PC-3 (cell line): ENCODE data around the gene UBE2S. TPM values are rescaled to one million over a fixed set of nuclear protein-coding genes. Genes with fewer than 3 reads are reported as not detected.
A peak's percentile ranks its signal among the peaks of the same experiment; 100 is the strongest.

Experiments
- ATAC-seq: fragments of 200-7000 bp; cut with Tn5 transposase; 2 replicates; pipeline ENCODE4 v1.9.1; 2020; ENCODE audit warnings: mild to moderate bottlenecking, moderate library complexity
- BruUV-seq: library from RNA; stranded (reverse); fragments of 400-500 nt; replicated peaks from 2 replicates; lab custom pipeline; 2021; lab: Mats Ljungman, UMichigan
- CTCF ChIA-PET: fragments of 300-600 bp; sonication (Branson Sonifier 250); formaldehyde crosslinking; loops from one replicate; lab custom pipeline; 2022; ENCODE audit warnings: antibody characterized with exemption; lab: Charles Lee
- POLR2A ChIA-PET: fragments of 300-600 bp; sonication (Branson Sonifier 250); formaldehyde crosslinking; loops from one replicate; lab custom pipeline; 2022; ENCODE audit warnings: antibody characterized with exemption; ENCODE audit not compliant: unreplicated experiment; lab: Charles Lee
- DNase-seq: peaks from one replicate; pipeline ENCODE4 v3.0.0-alpha.2; 2015
- H2AFZ ChIP-seq: fragments of 300-600 bp; sonication (generic); 2 replicates; pipeline ENCODE4 v1.6.0; 2016; ENCODE audit warnings: antibody characterized with exemption, low read length
- H3F3A ChIP-seq: fragments of 300-600 bp; sonication (generic); one replicate; pipeline ENCODE4 v1.6.0; 2017; ENCODE audit warnings: antibody characterized with exemption, low read length, control low read depth, mild to moderate bottlenecking; ENCODE audit not compliant: unreplicated experiment
- H3K27ac ChIP-seq: fragments of 300-600 bp; sonication (generic); 2 replicates; pipeline ENCODE4 v1.5.1; 2016; ENCODE audit warnings: mild to moderate bottlenecking, low read length
- H3K27me3 ChIP-seq: fragments of 300-600 bp; sonication (generic); 2 replicates; pipeline ENCODE4 v1.6.1; 2016; ENCODE audit warnings: low read length, mixed read lengths
- H3K36me3 ChIP-seq: fragments of 300-600 bp; sonication (generic); 2 replicates; pipeline ENCODE4 v1.6.1; 2016; ENCODE audit warnings: low read depth, mixed run types, low read length, mixed read lengths
- H3K4me1 ChIP-seq: fragments of 300-600 bp; sonication (generic); 2 replicates; pipeline ENCODE4 v1.5.1; 2016; ENCODE audit warnings: low read length; ENCODE audit not compliant: insufficient read depth
- H3K4me2 ChIP-seq: fragments of 300-600 bp; sonication (generic); 2 replicates; pipeline ENCODE4 v1.6.0; 2016; ENCODE audit warnings: low read length
- H3K4me3 ChIP-seq: fragments of 300-600 bp; sonication (generic); 2 replicates; pipeline ENCODE4 v1.5.1; 2016; ENCODE audit warnings: mild to moderate bottlenecking, low read length, mixed read lengths
- H3K79me2 ChIP-seq: fragments of 300-600 bp; sonication (generic); 2 replicates; pipeline ENCODE4 v1.6.1; 2017; ENCODE audit warnings: low read length, mixed read lengths
- H3K9ac ChIP-seq: fragments of 300-600 bp; sonication (generic); 2 replicates; pipeline ENCODE4 v1.6.0; 2016; ENCODE audit warnings: mild to moderate bottlenecking, low read length
- H3K9me2 ChIP-seq: fragments of 300-600 bp; sonication (generic); replicated peaks from 2 replicates; pipeline ENCODE4 v1.6.1; 2016; ENCODE audit warnings: mixed run types, low read length, mixed read lengths
- H3K9me3 ChIP-seq: fragments of 300-600 bp; sonication (generic); 2 replicates; pipeline ENCODE4 v1.6.1; 2016; ENCODE audit warnings: low read length, mixed read lengths
- H4K20me1 ChIP-seq: fragments of 300-600 bp; sonication (generic); 2 replicates; pipeline ENCODE4 v1.6.1; 2016; ENCODE audit warnings: low read length, mixed read lengths
- EZH2 ChIP-seq: fragments of 300-600 bp; sonication (generic); IDR thresholded peaks from one replicate; pipeline ENCODE4 v1.6.1; 2017; ENCODE audit warnings: antibody characterized with exemption, mild to moderate bottlenecking, low read length; ENCODE audit not compliant: unreplicated experiment
- EZH2phosphoT487 ChIP-seq: fragments of 300-600 bp; sonication (generic); IDR thresholded peaks from 2 replicates; pipeline ENCODE4 v1.6.1; 2018; ENCODE audit warnings: mild to moderate bottlenecking, antibody characterized with exemption, low read length, borderline replicate concordance
- intact Hi-C: fragments of 100-400 bp; cut with micrococcal nuclease; formaldehyde crosslinking; loops from 2 replicates; pipeline ENCODE4 v1.9.0; 2023
- total RNA-seq: library from RNA; depleted of rRNA; stranded (reverse); fragments of >200 nt; gene quantifications from 2 replicates; pipeline ENCODE4 v1.2.3, GENCODE V29; 2014
- TF ChIP-seq, protein P1 (sequence below): fragments of 300-600 bp; sonication (generic); conservative IDR thresholded peaks from 2 replicates; pipeline ENCODE4 v1.5.1; 2017; ENCODE audit warnings: antibody characterized with exemption, low read depth, mild to moderate bottlenecking, low read length

UBE2S gene
- total RNA-seq, 1 experiment from 2014 or later = 2,245 TPM

DNA sequence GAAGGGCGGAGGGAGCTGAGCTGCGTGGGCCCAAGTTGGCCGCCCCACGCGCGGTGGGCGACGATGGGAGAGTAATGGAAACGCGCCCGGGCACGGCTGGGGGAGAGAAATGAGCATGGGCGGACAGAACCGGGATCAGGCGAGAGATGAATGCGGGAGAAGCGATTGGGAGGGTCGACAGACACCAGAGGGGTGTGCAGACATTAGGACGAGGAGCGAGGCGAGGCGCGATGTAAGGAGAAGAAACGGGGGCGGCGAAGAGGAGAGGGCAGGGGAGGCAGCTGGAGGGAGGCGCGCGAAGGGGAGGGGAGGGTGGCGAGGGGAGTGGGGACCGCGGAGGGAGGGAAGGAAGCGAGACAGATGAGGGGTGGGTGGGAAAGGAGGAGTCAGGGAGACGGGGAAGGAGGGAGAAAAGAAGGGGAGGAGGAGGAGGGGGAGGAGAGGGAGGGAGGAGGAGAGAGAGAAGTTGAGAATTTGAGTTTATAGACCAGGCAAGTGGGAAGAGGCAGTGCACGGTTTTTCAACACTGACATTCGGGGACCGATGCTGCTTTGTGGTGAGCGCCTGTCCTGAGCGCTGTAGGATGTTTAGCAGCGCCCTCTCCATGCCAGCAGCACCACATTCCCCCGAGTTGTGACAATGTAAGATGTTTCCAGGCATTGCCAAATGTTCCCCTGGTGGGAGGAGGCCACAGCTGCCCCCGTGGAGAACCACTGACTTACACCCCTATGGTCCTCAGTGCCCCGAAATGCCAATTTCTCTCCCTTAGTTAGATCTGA is 35.6 kb upstream of the UBE2S start, which contains the start of gene SHISA7:
Gene SHISA7, minus strand, starts transcription at position 256 of the 779 bp plus-strand sequence. CDS start 437 bp downstream, outside the sequence.
- H4K20me1 ChIP-seq = no peaks in the 10 kb centered on the region; the same call in 1 of the 2 replicates
- POLR2A ChIA-PET = no interaction called here
- H3K79me2 ChIP-seq = no peaks in the 10 kb centered on the region
- H3K9ac ChIP-seq = no peak within 1 kb of the TSS
- DNase-seq = peak; percentile 23
- H3F3A ChIP-seq = no peaks in the 10 kb centered on the region
- peak; percentile 30; the same call in 1 of the 2 replicates for ATAC-seq
- H3K4me2 ChIP-seq = no peak within 1 kb of the TSS
- no peak within 1 kb of the TSS for H3K27ac ChIP-seq
- H3K27me3 ChIP-seq = peaks cover 55% of the 10 kb centered on the region
- H3K9me2 ChIP-seq = no peaks in the 10 kb centered on the region
- BruUV-seq = no TSS peak
- H3K36me3 ChIP-seq = no peaks in the 10 kb centered on the region
- H3K9me3 ChIP-seq = no peaks in the 10 kb centered on the region
- CTCF ChIA-PET = no interaction called here
- no peak within 1 kb of the TSS for H3K4me3 ChIP-seq
- intact Hi-C loops = no loop called here
- no peaks in the 10 kb centered on the region for H3K4me1 ChIP-seq
- TF ChIP-seq EZH2phosphoT487 (no peak), EZH2 (no peak)
- TF ChIP-seq, protein P1, sequence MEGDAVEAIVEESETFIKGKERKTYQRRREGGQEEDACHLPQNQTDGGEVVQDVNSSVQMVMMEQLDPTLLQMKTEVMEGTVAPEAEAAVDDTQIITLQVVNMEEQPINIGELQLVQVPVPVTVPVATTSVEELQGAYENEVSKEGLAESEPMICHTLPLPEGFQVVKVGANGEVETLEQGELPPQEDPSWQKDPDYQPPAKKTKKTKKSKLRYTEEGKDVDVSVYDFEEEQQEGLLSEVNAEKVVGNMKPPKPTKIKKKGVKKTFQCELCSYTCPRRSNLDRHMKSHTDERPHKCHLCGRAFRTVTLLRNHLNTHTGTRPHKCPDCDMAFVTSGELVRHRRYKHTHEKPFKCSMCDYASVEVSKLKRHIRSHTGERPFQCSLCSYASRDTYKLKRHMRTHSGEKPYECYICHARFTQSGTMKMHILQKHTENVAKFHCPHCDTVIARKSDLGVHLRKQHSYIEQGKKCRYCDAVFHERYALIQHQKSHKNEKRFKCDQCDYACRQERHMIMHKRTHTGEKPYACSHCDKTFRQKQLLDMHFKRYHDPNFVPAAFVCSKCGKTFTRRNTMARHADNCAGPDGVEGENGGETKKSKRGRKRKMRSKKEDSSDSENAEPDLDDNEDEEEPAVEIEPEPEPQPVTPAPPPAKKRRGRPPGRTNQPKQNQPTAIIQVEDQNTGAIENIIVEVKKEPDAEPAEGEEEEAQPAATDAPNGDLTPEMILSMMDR = no peak
- H2AFZ ChIP-seq = no peak within 1 kb of the TSS

DNA sequence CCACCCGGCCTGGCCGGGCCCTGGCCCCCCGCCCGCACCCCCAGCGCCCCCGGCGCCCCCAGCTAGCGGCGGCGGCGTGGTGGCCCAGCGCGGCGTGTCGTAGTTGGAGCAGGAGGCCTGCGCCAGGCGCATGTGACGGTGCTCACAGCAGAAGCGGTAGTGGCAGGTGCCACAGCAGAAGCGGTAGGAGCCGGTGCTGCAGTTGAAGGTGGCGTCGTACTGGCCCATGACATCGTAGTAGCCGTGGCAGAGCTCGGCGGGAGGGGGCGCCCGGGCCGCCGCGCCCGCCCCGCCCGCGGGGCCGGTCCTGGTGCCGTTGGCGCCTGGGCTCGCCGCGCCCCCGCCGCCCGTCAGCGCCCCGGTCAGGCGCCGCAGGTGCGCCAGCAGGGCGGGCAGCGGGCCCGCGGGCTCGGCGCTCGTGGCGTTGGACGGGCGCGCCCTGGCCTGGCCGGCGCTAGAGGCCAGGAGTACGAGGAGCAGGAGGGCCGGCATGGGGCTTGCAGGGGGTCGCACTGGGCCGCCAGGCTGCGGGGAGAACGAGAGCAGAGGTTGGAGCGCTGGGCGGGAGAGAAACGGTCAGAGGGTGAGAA is 34.9 kb upstream of the UBE2S start:
- H3K36me3 ChIP-seq = no peaks in the 10 kb centered on the region
- intact Hi-C loops = no loop called here
- no peak overlapping the region for H3K4me3 ChIP-seq
- H3K9me3 ChIP-seq = no peaks in the 10 kb centered on the region
- no peak for TF ChIP-seq EZH2
- TF ChIP-seq, protein P1 = no peak
- TF ChIP-seq EZH2phosphoT487 = no peak
- no peaks in the 10 kb centered on the region; the same call in 1 of the 2 replicates for H4K20me1 ChIP-seq
- BruUV-seq = no TSS peak
- H3K79me2 ChIP-seq = no peaks in the 10 kb centered on the region
- no peak overlapping the region for H3K27ac ChIP-seq
- ATAC-seq (peak; percentile 31; the same call in 1 of the 2 replicates), DNase-seq (no peak)
- H3K27me3 ChIP-seq = peaks cover 55% of the 10 kb centered on the region
- no peak overlapping the region for H2AFZ ChIP-seq
- ChIA-PET POLR2A (no interaction called here), CTCF (no interaction called here)
- no peaks in the 10 kb centered on the region for H3F3A ChIP-seq
- no peak overlapping the region for H3K4me2 ChIP-seq
- H3K9me2 ChIP-seq = no peaks in the 10 kb centered on the region
- no peak overlapping the region for H3K9ac ChIP-seq
- no peaks in the 10 kb centered on the region for H3K4me1 ChIP-seq
